ENCODE measurements around the gene C3orf62. TPM values are rescaled to one million over a fixed set of nuclear protein-coding genes. Genes with fewer than 3 reads are reported as not detected.

C3orf62 gene
- total RNA-seq, 1 experiment from 2014 or later = 5.9 TPM

DNA sequence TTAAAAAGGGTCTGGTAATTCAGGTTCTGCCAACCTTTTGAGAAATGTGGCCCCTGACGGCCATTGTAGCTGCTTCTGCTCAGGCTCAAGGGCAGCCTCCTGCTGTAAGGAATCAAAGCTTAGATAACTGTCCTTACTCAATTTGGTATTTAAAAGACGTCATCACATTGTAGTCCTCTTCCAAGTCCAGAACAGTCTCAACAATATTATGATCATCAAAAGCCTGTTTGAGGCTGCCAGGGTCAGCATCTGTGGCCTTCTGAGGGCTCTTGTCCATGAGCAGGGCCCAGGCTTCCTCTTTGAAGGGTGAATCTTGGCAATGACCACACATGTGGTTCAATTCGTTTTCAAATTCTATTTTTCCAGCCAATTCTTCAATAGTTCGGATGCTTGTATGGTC is 6.0 kb downstream of the C3orf62 start (continued):
- TF ChIP-seq, protein P1, sequence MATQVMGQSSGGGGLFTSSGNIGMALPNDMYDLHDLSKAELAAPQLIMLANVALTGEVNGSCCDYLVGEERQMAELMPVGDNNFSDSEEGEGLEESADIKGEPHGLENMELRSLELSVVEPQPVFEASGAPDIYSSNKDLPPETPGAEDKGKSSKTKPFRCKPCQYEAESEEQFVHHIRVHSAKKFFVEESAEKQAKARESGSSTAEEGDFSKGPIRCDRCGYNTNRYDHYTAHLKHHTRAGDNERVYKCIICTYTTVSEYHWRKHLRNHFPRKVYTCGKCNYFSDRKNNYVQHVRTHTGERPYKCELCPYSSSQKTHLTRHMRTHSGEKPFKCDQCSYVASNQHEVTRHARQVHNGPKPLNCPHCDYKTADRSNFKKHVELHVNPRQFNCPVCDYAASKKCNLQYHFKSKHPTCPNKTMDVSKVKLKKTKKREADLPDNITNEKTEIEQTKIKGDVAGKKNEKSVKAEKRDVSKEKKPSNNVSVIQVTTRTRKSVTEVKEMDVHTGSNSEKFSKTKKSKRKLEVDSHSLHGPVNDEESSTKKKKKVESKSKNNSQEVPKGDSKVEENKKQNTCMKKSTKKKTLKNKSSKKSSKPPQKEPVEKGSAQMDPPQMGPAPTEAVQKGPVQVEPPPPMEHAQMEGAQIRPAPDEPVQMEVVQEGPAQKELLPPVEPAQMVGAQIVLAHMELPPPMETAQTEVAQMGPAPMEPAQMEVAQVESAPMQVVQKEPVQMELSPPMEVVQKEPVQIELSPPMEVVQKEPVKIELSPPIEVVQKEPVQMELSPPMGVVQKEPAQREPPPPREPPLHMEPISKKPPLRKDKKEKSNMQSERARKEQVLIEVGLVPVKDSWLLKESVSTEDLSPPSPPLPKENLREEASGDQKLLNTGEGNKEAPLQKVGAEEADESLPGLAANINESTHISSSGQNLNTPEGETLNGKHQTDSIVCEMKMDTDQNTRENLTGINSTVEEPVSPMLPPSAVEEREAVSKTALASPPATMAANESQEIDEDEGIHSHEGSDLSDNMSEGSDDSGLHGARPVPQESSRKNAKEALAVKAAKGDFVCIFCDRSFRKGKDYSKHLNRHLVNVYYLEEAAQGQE (IDR thresholded peaks at IDR 0.05; ENCODE audit: low read depth) = no peak
- TF ChIP-seq SP1 (IDR thresholded peaks at IDR 0.05; ENCODE audit: low read depth) (no peak), TCF7L2 (IDR thresholded peaks at IDR 0.05; ENCODE audit: borderline replicate concordance, extremely low read depth, insufficient read depth, insufficient read length) (no peak), RAD21 (IDR thresholded peaks at IDR 0.05; ENCODE audit: low read depth) (no peak)

DNA sequence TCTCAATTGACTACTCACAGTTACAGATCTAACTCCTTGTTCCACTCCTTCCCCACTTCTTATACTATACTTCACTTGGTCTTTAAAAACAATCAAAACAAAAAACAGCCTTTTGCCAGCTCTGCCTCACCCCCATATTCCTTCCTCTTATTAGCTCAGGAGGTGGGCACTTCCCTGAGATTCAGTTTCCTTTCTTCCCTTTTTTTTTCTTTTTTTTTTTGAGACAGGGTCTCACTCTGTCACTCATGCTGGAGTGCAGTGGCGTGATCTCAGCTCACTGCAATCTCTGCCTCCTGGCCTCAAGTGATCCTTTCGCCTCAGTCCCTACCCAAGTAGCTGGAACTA is 6.9 kb downstream of the C3orf62 start:
- Histone ChIP-seq H3K9ac (ENCODE audit: low read length) (no peak overlapping the region), H2AFZ (ENCODE audit: low read depth, low read length, poor library complexity, severe bottlenecking) (no peak overlapping the region), H3K79me2 (ENCODE audit: insufficient read depth, low read length) (no peaks in the 10 kb centered on the region), H3K4me2 (ENCODE audit: low read length) (no peak overlapping the region), H4K20me1 (ENCODE audit: insufficient read depth) (no peaks in the 10 kb centered on the region), H3K9me3 (ENCODE audit: control insufficient read depth in 1 of 2, insufficient read depth in 1 of 2, low read depth in 1 of 2, low read length in 2 of 2) (no peaks in the 10 kb centered on the region), H3K36me3 (ENCODE audit: control insufficient read depth in 1 of 2, insufficient read depth in 2 of 2, low read length in 2 of 2) (peaks cover 0 to 8% of the 10 kb centered on the region in 2 experiments; a peak in 1 of 4 replicates), H3K27me3 (ENCODE audit: insufficient read depth, low read length) (no peaks in the 10 kb centered on the region), H3K4me3 (replicated peaks in 1 of 2; ENCODE audit: low read depth in 1 of 2, low read length in 2 of 2) (no peak overlapping the region), H3K9me2 (ENCODE audit: insufficient read depth) (no peaks in the 10 kb centered on the region), H3K4me1 (ENCODE audit: control insufficient read depth in 1 of 2, insufficient read depth in 2 of 2, low read length in 2 of 2) (peaks cover 9 to 19% of the 10 kb centered on the region in 2 experiments), H3K27ac (ENCODE audit: low read depth, low read length) (no peak overlapping the region)
- ATAC-seq = no peak
- ChIA-PET RAD21 (ENCODE audit: low non-redundant PET in 1 of 2, low total read pairs in 2 of 2, uncharacterized antibody in 2 of 2, unreplicated experiment in 2 of 2) (no interaction called here), POLR2A (no interaction called here), CTCF (no interaction called here)
- intact Hi-C loops (cut with micrococcal nuclease) = no loop called here
- BruUV-seq (replicated peaks) = no TSS peak
- no peak for DNase-seq (ENCODE audit: low read depth, low spot score)
- TF ChIP-seq, protein P2, sequence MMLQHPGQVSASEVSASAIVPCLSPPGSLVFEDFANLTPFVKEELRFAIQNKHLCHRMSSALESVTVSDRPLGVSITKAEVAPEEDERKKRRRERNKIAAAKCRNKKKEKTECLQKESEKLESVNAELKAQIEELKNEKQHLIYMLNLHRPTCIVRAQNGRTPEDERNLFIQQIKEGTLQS (IDR thresholded peaks at IDR 0.05) = no peak
- TF ChIP-seq, protein P3, sequence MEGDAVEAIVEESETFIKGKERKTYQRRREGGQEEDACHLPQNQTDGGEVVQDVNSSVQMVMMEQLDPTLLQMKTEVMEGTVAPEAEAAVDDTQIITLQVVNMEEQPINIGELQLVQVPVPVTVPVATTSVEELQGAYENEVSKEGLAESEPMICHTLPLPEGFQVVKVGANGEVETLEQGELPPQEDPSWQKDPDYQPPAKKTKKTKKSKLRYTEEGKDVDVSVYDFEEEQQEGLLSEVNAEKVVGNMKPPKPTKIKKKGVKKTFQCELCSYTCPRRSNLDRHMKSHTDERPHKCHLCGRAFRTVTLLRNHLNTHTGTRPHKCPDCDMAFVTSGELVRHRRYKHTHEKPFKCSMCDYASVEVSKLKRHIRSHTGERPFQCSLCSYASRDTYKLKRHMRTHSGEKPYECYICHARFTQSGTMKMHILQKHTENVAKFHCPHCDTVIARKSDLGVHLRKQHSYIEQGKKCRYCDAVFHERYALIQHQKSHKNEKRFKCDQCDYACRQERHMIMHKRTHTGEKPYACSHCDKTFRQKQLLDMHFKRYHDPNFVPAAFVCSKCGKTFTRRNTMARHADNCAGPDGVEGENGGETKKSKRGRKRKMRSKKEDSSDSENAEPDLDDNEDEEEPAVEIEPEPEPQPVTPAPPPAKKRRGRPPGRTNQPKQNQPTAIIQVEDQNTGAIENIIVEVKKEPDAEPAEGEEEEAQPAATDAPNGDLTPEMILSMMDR (IDR thresholded peaks at IDR 0.05 in 2 of 3, conservative IDR thresholded peaks at IDR 0.05 in 1 of 3; ENCODE audit: borderline replicate concordance in 1 of 3, insufficient read depth in 1 of 3, low read depth in 2 of 3, low read length in 2 of 3) = no peak
- TF ChIP-seq SP1 (IDR thresholded peaks at IDR 0.05; ENCODE audit: low read depth) (no peak), JUND (IDR thresholded peaks at IDR 0.05) (no peak), POLR2AphosphoS5 (IDR thresholded peaks at IDR 0.05; ENCODE audit: low read depth, low read length) (no peak), EZH2 (IDR thresholded peaks at IDR 0.05) (no peak), ELF1 (IDR thresholded peaks at IDR 0.05; ENCODE audit: borderline replicate concordance, low read depth) (no peak), EGR1 (IDR thresholded peaks at IDR 0.05; ENCODE audit: low read depth) (no peak), POLR2A (IDR thresholded peaks at IDR 0.05; ENCODE audit: borderline replicate concordance, extremely low read depth, insufficient read depth, insufficient read length) (no peak), FOSL1 (IDR thresholded peaks at IDR 0.05; ENCODE audit: low read depth) (no peak), ZNF274 (IDR thresholded peaks at IDR 0.05; ENCODE audit: low read depth, low read length) (no peak)
- TF ChIP-seq, protein P1 (IDR thresholded peaks at IDR 0.05; ENCODE audit: low read depth) = no peak
